Esophagus muscularis mucosa (tissue), 2 donors: ENCODE measurements around the gene MRPL51.

Experiments used
- POLR2A ChIP-seq: fragments of 450-650 bp; IDR thresholded peaks from one replicate; pipeline ENCODE4 v1.6.1; 2017; ENCODE audit warnings: antibody characterized with exemption, moderate library complexity, mild to moderate bottlenecking, low read depth
- POLR2AphosphoS5 ChIP-seq, 2 donors: sonication (generic); formaldehyde crosslinking; IDR thresholded peaks; one replicate each; pipeline ENCODE4 v1.6.1; 2017; ENCODE audit warnings: antibody characterized with exemption in 2 of 2

GRCh38 chr12:6493497-6494257, 615 bp upstream of the MRPL51 start, which contains the start of gene NCAPD2:
- TF ChIP-seq POLR2A = peak; percentile 6
- TF ChIP-seq POLR2AphosphoS5 (IDR thresholded peaks at IDR 0.05) = peak; percentile 23 to 86
